Adipose tissue (tissue), 3 donors: ENCODE data around the gene AK3. TPM values are rescaled to one million over a fixed set of nuclear protein-coding genes. Genes with fewer than 3 reads are reported as not detected.

Experiments used
- H3K27ac ChIP-seq: one replicate; pipeline ENCODE4 v1.5.1; 2013; ENCODE audit warnings: low read depth, low read length
- WGBS, 3 donors: extraction: QIAGEN DNeasy Blood & Tissue Kit; methylation state at CpG; one replicate each; pipeline ENCODE4 v1.1.7; 2013; 5-methylcytosine and 5-hydroxymethylcytosine counted together
- polyA plus RNA-seq, 3 donors: library from polyadenylated mRNA; stranded (reverse); fragments of 200-250 nt; gene quantifications; one replicate each; pipeline ENCODE4 v1.2.3, GENCODE V29; 2013
- donor health status: healthy with polysubstance abuse.
- donor health status: Bipolar disorder and iron deficiency.
- donor health status: healthy.

The AK3 gene
- polyA plus RNA-seq, 3 donors, result 18.0 to 56.5 (median 49.0) TPM

GRCh38 chr9:4717815-4718214 lies 23.2 kb downstream of the AK3 start:
- no peak overlapping the region for H3K27ac ChIP-seq
- 78 to 90% (median 85%) methylated on average over 4 of the region's 4 CpGs for WGBS, 3 donors

- no peak overlapping the region for H3K27ac ChIP-seq
- WGBS, 3 donors, result 82 to 94% (median 85%) methylated on average over 1 of the region's 1 CpG
These were observed 24.8 kb downstream of the AK3 start for GRCh38 chr9:4716163-4716562.

GRCh38 chr9:4714266-4715016 lies 26.6 kb downstream of the AK3 start:
- WGBS, 3 donors, result 74 to 91% (median 75%) methylated on average over 9 of the region's 9 CpGs
- H3K27ac ChIP-seq, result no peak overlapping the region

GRCh38 chr9:4713849-4714248 lies 27.2 kb downstream of the AK3 start:
- WGBS, 3 donors, result 64 to 74% (median 72%) methylated on average over 7 of the region's 7 CpGs
- no peak overlapping the region for H3K27ac ChIP-seq

- H3K27ac ChIP-seq, result no peak overlapping the region
These were observed 31.6 kb downstream of the AK3 start for GRCh38 chr9:4709380-4709779.

GRCh38 chr9:4706971-4707622 lies 33.9 kb downstream of the AK3 start:
- 58 to 86% (median 78%) methylated on average over 4 of the region's 4 CpGs for WGBS, 3 donors
- no peak overlapping the region for H3K27ac ChIP-seq

- no peak overlapping the region for H3K27ac ChIP-seq
- 64 to 80% (median 71%) methylated on average over 2 of the region's 2 CpGs for WGBS, 3 donors
These were observed 35.0 kb downstream of the AK3 start for GRCh38 chr9:4706021-4706420.

GRCh38 chr9:4704129-4704528 lies 36.9 kb downstream of the AK3 start:
- WGBS, 3 donors, result 97 to 99% (median 98%) methylated on average over 2 of the region's 2 CpGs
- no peak overlapping the region for H3K27ac ChIP-seq

- H3K27ac ChIP-seq, result no peak overlapping the region
- WGBS, 3 donors, result 13 to 69% (median 42%) methylated on average over 1 of the region's 1 CpG
These were observed 39.5 kb downstream of the AK3 start for GRCh38 chr9:4701526-4701925.

- WGBS, 3 donors, result 72 to 87% (median 81%) methylated on average over 2 of the region's 2 CpGs
- H3K27ac ChIP-seq, result no peak overlapping the region
These were observed 40.1 kb downstream of the AK3 start for GRCh38 chr9:4700932-4701331.

- WGBS, 3 donors, result 54 to 92% (median 89%) methylated on average over 3 of the region's 3 CpGs
- H3K27ac ChIP-seq, result no peak overlapping the region
These were observed 40.9 kb downstream of the AK3 start for GRCh38 chr9:4700091-4700490.

GRCh38 chr9:4691795-4692194 lies 49.2 kb downstream of the AK3 start:
- WGBS, 3 donors, result 81 to 85% (median 85%) methylated on average over 3 of the region's 3 CpGs
- H3K27ac ChIP-seq, result no peak overlapping the region

- WGBS, 3 donors, result 89 to 90% (median 90%) methylated on average over 4 of the region's 4 CpGs
- no peak overlapping the region for H3K27ac ChIP-seq
These were observed 50.9 kb downstream of the AK3 start for GRCh38 chr9:4690144-4690543.

GRCh38 chr9:4689687-4690104 lies 51.3 kb downstream of the AK3 start:
- H3K27ac ChIP-seq, result no peak overlapping the region
- 76 to 95% (median 79%) methylated on average over 1 of the region's 1 CpG for whole genome bisulfite sequencing, 3 donors

- 33 to 81% (median 68%) methylated on average over 2 of the region's 2 CpGs for WGBS, 3 donors
- H3K27ac ChIP-seq, result no peak overlapping the region
These were observed 52.0 kb downstream of the AK3 start for GRCh38 chr9:4689021-4689420.

GRCh38 chr9:4686584-4686983 lies 54.4 kb downstream of the AK3 start:
- no peak overlapping the region for H3K27ac ChIP-seq
- 58 to 84% (median 70%) methylated on average over 1 of the region's 1 CpG for WGBS, 3 donors

- WGBS, 3 donors, result 71 to 85% (median 84%) methylated on average over 4 of the region's 4 CpGs
- no peak overlapping the region for H3K27ac ChIP-seq
These were observed 54.9 kb downstream of the AK3 start for GRCh38 chr9:4686112-4686511.

- H3K27ac ChIP-seq, result no peak overlapping the region
- WGBS, 3 donors, result 70 to 93% (median 91%) methylated on average over 4 of the region's 4 CpGs
These were observed 56.2 kb downstream of the AK3 start for GRCh38 chr9:4684820-4685219.

GRCh38 chr9:4680750-4681149 lies 60.3 kb downstream of the AK3 start:
- WGBS, 3 donors, result 14 to 41% (median 34%) methylated on average over 2 of the region's 2 CpGs
- H3K27ac ChIP-seq, result no peak overlapping the region

- WGBS, 3 donors, result 0 to 3% (median 1%) methylated on average over 10 of the region's 10 CpGs
- H3K27ac ChIP-seq, result no peak overlapping the region
These were observed 60.9 kb downstream of the AK3 start for GRCh38 chr9:4680173-4680525.
